ENCODE data around the gene GNG2. TPM values are rescaled to one million over a fixed set of nuclear protein-coding genes. Genes with fewer than 3 reads are reported as not detected.

The GNG2 gene
- total and polyA plus RNA-seq, 4 experiments from 2014 or later = 81.3 to 177 (median 122) TPM

DNA sequence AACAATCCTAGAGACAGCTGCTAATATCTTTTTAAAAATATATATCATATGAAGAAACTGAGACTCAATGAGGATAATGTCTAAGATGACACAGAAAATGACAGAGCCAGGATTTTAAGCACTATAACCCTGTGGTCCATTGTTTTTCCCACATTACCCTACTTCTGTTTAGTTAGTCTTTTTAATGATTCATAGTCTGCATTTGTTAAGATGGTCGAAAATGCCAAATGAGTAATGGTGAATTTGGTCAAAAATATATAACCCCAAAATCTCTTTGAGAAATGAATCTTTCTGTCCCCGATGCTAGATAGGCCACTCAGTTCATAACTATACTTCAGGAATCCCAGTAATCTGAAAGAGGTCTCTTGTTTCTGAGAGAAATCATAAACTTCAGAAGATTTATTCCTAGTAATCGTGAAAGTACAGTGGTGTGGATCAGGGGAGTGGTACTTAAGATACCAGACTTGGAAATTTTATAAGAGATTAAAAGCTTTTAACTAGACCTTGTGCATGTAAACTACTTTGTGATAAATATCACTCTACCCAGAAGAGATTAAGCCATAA lies 139.7 kb downstream of the GNG2 start:
- H3K27me3 ChIP-seq (ENCODE audit: insufficient read depth, low read length) = no peaks in the 10 kb centered on the region
- DNase-seq = no peak
- no peaks in the 10 kb centered on the region for H3K4me1 ChIP-seq (ENCODE audit: insufficient read depth, low read length)
- Mint-ChIP-seq H3K9me3 (no peaks in the 10 kb centered on the region), H3K4me3 (no peak overlapping the region), H3K36me3 (peaks cover 40 to 80% of the 10 kb centered on the region in 2 donors), H3K27me3 (no peaks in the 10 kb centered on the region), H3K27ac (no peak overlapping the region), H3K4me1 (peaks cover 3 to 7% (median 6%) of the 10 kb centered on the region in 4 donors)
- intact Hi-C loops (cut with micrococcal nuclease) = no loop called here
- ChIA-PET CTCF (ENCODE audit: partially characterized antibody) (no interaction called here), POLR2A (ENCODE audit: partially characterized antibody) (no interaction called here)
- no peak overlapping the region for H3K4me3 ChIP-seq (ENCODE audit: low read length in 2 of 2)
- H3K27ac ChIP-seq (ENCODE audit: low read depth, low read length) = no peak overlapping the region
- H3K36me3 ChIP-seq (ENCODE audit: insufficient read depth, low read length) = peaks cover 54% of the 10 kb centered on the region
- H3K9me3 ChIP-seq (ENCODE audit: control insufficient read depth in 1 of 2, low read length in 2 of 2) = no peaks in the 10 kb centered on the region

DNA sequence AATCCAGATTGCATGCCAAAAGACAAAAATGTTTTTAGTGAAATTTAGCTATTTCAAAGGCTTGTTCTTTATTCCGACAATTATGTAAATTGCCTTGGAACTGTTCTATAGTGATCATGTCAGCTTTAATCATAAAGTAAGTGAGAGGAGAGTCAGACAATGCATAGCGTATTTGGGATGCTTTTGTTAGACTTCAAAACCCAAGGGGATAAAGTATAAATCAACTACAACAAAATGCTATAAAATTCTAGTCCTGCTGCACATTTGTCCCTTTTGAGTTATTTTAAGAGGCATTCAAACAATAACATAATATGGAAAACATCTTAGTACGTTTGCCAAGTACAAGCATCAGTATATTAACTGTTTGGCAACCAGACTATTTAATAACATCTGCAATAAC lies 140.3 kb downstream of the GNG2 start:
- Histone ChIP-seq H3K9me3 (ENCODE audit: control insufficient read depth in 1 of 2, low read length in 2 of 2) (no peaks in the 10 kb centered on the region), H3K4me3 (ENCODE audit: low read length in 2 of 2) (no peak overlapping the region), H3K36me3 (ENCODE audit: insufficient read depth, low read length) (peaks cover 56% of the 10 kb centered on the region), H3K4me1 (ENCODE audit: insufficient read depth, low read length) (no peaks in the 10 kb centered on the region), H3K27ac (ENCODE audit: low read depth, low read length) (no peak overlapping the region), H3K27me3 (ENCODE audit: insufficient read depth, low read length) (no peaks in the 10 kb centered on the region)
- CTCF ChIA-PET (ENCODE audit: partially characterized antibody) = no interaction called here
- POLR2A ChIA-PET (ENCODE audit: partially characterized antibody) = no interaction called here
- Mint-ChIP-seq H3K9me3 (no peaks in the 10 kb centered on the region), H3K27me3 (no peaks in the 10 kb centered on the region), H3K4me3 (no peak overlapping the region), H3K36me3 (peaks cover 43 to 81% of the 10 kb centered on the region in 2 donors), H3K4me1 (peaks cover 0 to 6% (median 5%) of the 10 kb centered on the region in 4 donors), H3K27ac (no peak overlapping the region)
- DNase-seq = no peak
- intact Hi-C loops (cut with micrococcal nuclease) = no loop called here

GRCh38 chr14:52002542-52002941 lies 142.1 kb downstream of the GNG2 start:
- ChIA-PET POLR2A (ENCODE audit: partially characterized antibody) (no interaction called here), CTCF (ENCODE audit: partially characterized antibody) (interaction anchor here (0.7 to 1.1 kb wide), 3 partner anchors 9 to 24 kb away, joined by 3 read pairs; no protein-coding TSS in a partner anchor)
- no peaks in the 10 kb centered on the region for H3K9me3 ChIP-seq (ENCODE audit: control insufficient read depth in 1 of 2, low read length in 2 of 2)
- peaks cover 64% of the 10 kb centered on the region for H3K36me3 ChIP-seq (ENCODE audit: insufficient read depth, low read length)
- H3K4me3 Mint-ChIP-seq = no peak overlapping the region
- H3K27me3 ChIP-seq (ENCODE audit: insufficient read depth, low read length) = no peaks in the 10 kb centered on the region
- no peak overlapping the region for H3K4me3 ChIP-seq (ENCODE audit: low read length in 2 of 2)
- H3K36me3 Mint-ChIP-seq = peaks cover 48 to 86% of the 10 kb centered on the region in 2 donors
- no peak for DNase-seq
- intact Hi-C loops (cut with micrococcal nuclease) = no loop called here
- peaks cover 0 to 2% (median 0%) of the 10 kb centered on the region in 4 donors for H3K4me1 Mint-ChIP-seq
- no peaks in the 10 kb centered on the region for H3K9me3 Mint-ChIP-seq
- H3K27ac ChIP-seq (ENCODE audit: low read depth, low read length) = no peak overlapping the region
- no peaks in the 10 kb centered on the region for H3K4me1 ChIP-seq (ENCODE audit: insufficient read depth, low read length)
- H3K27me3 Mint-ChIP-seq = no peaks in the 10 kb centered on the region
- peak overlapping the region in 1 of 7 donors; percentile 52 for H3K27ac Mint-ChIP-seq

GRCh38 chr14:52003324-52003723 lies 142.9 kb downstream of the GNG2 start:
- no peaks in the 10 kb centered on the region for H3K9me3 Mint-ChIP-seq
- no peak overlapping the region for H3K4me3 ChIP-seq (ENCODE audit: low read length in 2 of 2)
- H3K4me3 Mint-ChIP-seq = no peak overlapping the region
- no peak overlapping the region for H3K27ac Mint-ChIP-seq
- peaks cover 72% of the 10 kb centered on the region for H3K36me3 ChIP-seq (ENCODE audit: insufficient read depth, low read length)
- peaks cover 0 to 2% (median 0%) of the 10 kb centered on the region in 4 donors for H3K4me1 Mint-ChIP-seq
- H3K27me3 Mint-ChIP-seq = no peaks in the 10 kb centered on the region
- H3K9me3 ChIP-seq (ENCODE audit: control insufficient read depth in 1 of 2, low read length in 2 of 2) = no peaks in the 10 kb centered on the region
- intact Hi-C loops (cut with micrococcal nuclease) = no loop called here
- H3K4me1 ChIP-seq (ENCODE audit: insufficient read depth, low read length) = no peaks in the 10 kb centered on the region
- peaks cover 56 to 89% of the 10 kb centered on the region in 2 donors for H3K36me3 Mint-ChIP-seq
- no peak for DNase-seq
- no peak overlapping the region for H3K27ac ChIP-seq (ENCODE audit: low read depth, low read length)
- CTCF ChIA-PET (ENCODE audit: partially characterized antibody) = interaction anchor here (1.1 kb wide), 1 partner anchor 10 kb away, joined by 3 read pairs; no protein-coding TSS in a partner anchor
- POLR2A ChIA-PET (ENCODE audit: partially characterized antibody) = no interaction called here
- no peaks in the 10 kb centered on the region for H3K27me3 ChIP-seq (ENCODE audit: insufficient read depth, low read length)

- H3K36me3 Mint-ChIP-seq = peaks cover 57 to 92% of the 10 kb centered on the region in 2 donors
- peaks cover 0 to 2% (median 0%) of the 10 kb centered on the region in 4 donors for H3K4me1 Mint-ChIP-seq
- H3K27ac Mint-ChIP-seq = peak overlapping the region in 1 of 7 donors; percentile 68
- no peak overlapping the region for H3K4me3 Mint-ChIP-seq
- Histone ChIP-seq H3K9me3 (ENCODE audit: control insufficient read depth in 1 of 2, low read length in 2 of 2) (no peaks in the 10 kb centered on the region), H3K4me1 (ENCODE audit: insufficient read depth, low read length) (no peaks in the 10 kb centered on the region), H3K4me3 (ENCODE audit: low read length in 2 of 2) (no peak overlapping the region), H3K36me3 (ENCODE audit: insufficient read depth, low read length) (peaks cover 69% of the 10 kb centered on the region), H3K27ac (ENCODE audit: low read depth, low read length) (no peak overlapping the region), H3K27me3 (ENCODE audit: insufficient read depth, low read length) (no peaks in the 10 kb centered on the region)
- POLR2A ChIA-PET (ENCODE audit: partially characterized antibody) = no interaction called here
- DNase-seq = no peak
- no peaks in the 10 kb centered on the region for H3K27me3 Mint-ChIP-seq
- intact Hi-C loops (cut with micrococcal nuclease) = no loop called here
- H3K9me3 Mint-ChIP-seq = no peaks in the 10 kb centered on the region
- CTCF ChIA-PET (ENCODE audit: partially characterized antibody) = interaction anchor here (1.2 kb wide), 1 partner anchor 11 kb away, joined by 3 read pairs; no protein-coding TSS in a partner anchor
These were observed 145.2 kb downstream of the GNG2 start for GRCh38 chr14:52005625-52006024.

- Mint-ChIP-seq H3K36me3 (peaks cover 63 to 93% of the 10 kb centered on the region in 2 donors), H3K27ac (peak overlapping the region in 5 of 7 donors; percentile 18 to 77 (median 48)), H3K27me3 (no peaks in the 10 kb centered on the region), H3K9me3 (no peaks in the 10 kb centered on the region), H3K4me1 (peaks cover 0 to 2% (median 0%) of the 10 kb centered on the region in 4 donors), H3K4me3 (no peak overlapping the region)
- Histone ChIP-seq H3K36me3 (ENCODE audit: insufficient read depth, low read length) (peaks cover 68% of the 10 kb centered on the region), H3K27me3 (ENCODE audit: insufficient read depth, low read length) (no peaks in the 10 kb centered on the region), H3K27ac (ENCODE audit: low read depth, low read length) (no peak overlapping the region), H3K4me1 (ENCODE audit: insufficient read depth, low read length) (no peaks in the 10 kb centered on the region), H3K9me3 (ENCODE audit: control insufficient read depth in 1 of 2, low read length in 2 of 2) (no peaks in the 10 kb centered on the region), H3K4me3 (ENCODE audit: low read length in 2 of 2) (no peak overlapping the region)
- ChIA-PET POLR2A (ENCODE audit: partially characterized antibody) (no interaction called here), CTCF (ENCODE audit: partially characterized antibody) (interaction anchor here (1.0 to 1.2 kb wide), 3 partner anchors 9 to 38 kb away, joined by 3 read pairs; no protein-coding TSS in a partner anchor)
- intact Hi-C loops (cut with micrococcal nuclease) = no loop called here
- no peak for DNase-seq
These were observed 145.9 kb downstream of the GNG2 start for GRCh38 chr14:52006361-52006760.

DNA sequence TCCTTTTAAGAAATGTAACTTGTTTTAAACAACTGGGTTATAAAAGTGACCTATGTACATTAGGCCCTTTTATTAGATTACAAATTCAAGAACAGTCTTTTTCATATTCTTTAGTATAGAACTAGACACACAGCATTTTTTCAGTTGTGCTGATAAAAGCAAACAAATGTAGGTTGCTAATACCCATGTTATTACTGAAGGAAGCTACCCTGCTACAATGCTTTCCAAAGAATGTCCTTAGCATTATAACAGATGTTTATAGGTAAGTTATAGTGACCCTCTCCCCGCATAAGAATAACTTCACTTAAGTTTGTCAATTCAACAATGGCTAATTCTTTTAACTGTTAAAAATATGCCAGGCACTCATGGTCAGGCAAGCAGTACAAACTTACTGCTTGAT lies 146.8 kb downstream of the GNG2 start:
- H3K4me1 ChIP-seq (ENCODE audit: insufficient read depth, low read length) = no peaks in the 10 kb centered on the region
- Mint-ChIP-seq H3K36me3 (peaks cover 66 to 92% of the 10 kb centered on the region in 2 donors), H3K27me3 (no peaks in the 10 kb centered on the region), H3K27ac (peak overlapping the region in 2 of 7 donors; percentile 62 to 72), H3K4me3 (no peak overlapping the region), H3K4me1 (peaks cover 0 to under 1% (median 0%) of the 10 kb centered on the region in 4 donors), H3K9me3 (no peaks in the 10 kb centered on the region)
- H3K27me3 ChIP-seq (ENCODE audit: insufficient read depth, low read length) = no peaks in the 10 kb centered on the region
- ChIA-PET CTCF (ENCODE audit: partially characterized antibody) (interaction anchor here (1.2 kb wide), 1 partner anchor 37 kb away, joined by 3 read pairs; no protein-coding TSS in a partner anchor), POLR2A (ENCODE audit: partially characterized antibody) (no interaction called here)
- no peak overlapping the region for H3K4me3 ChIP-seq (ENCODE audit: low read length in 2 of 2)
- H3K9me3 ChIP-seq (ENCODE audit: control insufficient read depth in 1 of 2, low read length in 2 of 2) = no peaks in the 10 kb centered on the region
- H3K27ac ChIP-seq (ENCODE audit: low read depth, low read length) = no peak overlapping the region
- DNase-seq = no peak
- intact Hi-C loops (cut with micrococcal nuclease) = no loop called here
- H3K36me3 ChIP-seq (ENCODE audit: insufficient read depth, low read length) = peaks cover 63% of the 10 kb centered on the region

Measured in CD4-positive, alpha-beta memory T cell (primary cell).